Ammon's horn (tissue), 1 donor: ENCODE measurements around the gene PRKACG.
"Not testable (repeated sequence)": the region's sequence is repeated elsewhere in the genome, so short reads cannot be mapped to it uniquely, and the experiment has no call there.

ENCODE experiments used
- DNase-seq: peaks from one replicate; pipeline ENCODE4 v3.0.0-alpha.2; 2016; ENCODE audit warnings: low spot score

Gene PRKACG

DNA sequence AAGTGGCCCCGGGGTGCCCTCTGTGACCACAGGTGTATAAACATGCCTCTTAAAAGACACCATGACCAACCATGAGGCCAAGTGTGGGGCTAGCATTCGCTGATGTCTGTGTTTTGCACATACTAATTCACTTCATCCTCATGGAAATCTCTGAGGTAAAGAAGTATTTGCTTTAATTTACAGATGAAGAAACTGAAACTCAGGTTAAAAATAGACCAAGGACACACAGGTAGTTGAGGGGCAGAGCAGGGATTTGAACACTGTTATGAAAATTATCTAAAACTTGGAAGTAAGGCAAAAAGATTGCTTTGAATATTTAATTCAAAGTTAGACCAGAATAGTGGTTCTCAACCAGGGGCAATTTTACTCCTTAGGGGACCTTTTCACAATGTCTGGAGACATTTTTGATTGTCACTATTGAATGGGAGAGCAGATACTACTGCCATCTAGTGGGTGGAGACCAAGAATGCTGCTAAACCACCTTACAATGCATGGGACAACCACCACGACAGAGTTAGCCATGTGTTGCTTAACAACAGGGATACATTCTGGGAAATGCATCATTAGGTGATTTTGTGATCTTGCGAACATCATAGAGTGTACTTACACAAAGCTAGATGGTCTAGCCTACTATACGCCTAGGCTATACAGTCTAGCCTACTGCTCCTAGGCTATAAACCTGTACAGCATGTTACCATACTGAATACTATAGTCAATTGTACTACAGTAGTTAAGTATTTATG lies 13.6 kb upstream of the PRKACG start:
- peak; percentile 81 for DNase-seq

DNA sequence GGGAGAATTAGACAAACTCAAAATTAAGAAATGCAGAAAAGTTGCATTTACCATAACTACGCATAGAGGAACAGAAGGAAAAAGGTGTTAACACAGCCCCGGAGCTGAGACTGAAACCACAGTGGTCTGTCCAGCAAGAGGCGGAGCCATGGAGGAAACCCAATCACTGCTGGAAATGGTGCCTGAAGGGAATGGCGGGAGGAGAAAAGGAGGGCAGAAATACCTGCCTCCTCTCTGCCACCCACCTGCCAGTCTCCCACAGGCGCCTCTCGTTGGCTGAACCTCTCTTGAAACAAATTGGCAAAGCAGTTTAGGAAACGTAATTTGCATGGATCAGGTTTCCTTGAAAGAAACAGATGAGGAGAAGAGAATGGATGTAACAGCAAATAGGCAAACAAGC lies 9.7 kb upstream of the PRKACG start:
- DNase-seq = no peak

DNA sequence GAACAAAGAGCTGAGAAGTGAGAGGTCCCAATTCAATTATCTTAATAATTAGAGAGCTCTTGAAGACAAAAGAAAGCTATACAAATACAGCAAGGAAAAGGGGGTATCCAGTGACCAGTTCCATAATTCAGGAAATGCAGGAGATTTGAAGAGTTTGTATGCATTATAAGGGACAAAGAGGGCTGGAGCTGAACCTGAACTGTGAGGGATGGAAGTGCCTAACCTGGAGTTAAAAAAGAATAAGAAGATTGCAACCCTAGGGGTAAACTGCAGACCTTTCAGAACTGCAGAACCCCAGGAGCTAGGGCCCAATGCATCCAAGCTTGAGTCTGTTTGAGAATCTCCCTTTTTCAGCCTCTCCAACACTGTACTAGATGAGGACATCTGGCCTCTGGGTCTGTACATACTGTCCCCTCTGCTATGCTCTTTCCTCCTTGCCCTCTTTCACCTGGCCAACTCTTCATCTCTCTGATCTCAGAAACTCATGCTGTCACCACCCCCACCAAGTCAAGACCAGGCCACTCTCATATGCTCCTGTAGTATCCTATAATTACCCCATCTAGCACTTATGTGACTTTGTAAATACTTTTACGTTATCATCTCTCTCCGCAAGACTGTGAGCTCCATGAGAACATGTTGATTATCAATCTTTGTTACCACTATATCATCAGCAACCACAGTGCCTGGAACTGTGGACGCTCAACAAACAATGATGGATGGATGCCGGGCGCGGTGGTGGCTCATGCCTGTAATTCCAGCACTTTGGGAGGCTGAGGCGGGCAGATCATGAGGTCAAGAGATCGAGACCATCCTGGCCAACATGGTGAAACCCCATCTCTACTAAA lies 6.6 kb upstream of the PRKACG start:
- DNase-seq = no peak

DNA sequence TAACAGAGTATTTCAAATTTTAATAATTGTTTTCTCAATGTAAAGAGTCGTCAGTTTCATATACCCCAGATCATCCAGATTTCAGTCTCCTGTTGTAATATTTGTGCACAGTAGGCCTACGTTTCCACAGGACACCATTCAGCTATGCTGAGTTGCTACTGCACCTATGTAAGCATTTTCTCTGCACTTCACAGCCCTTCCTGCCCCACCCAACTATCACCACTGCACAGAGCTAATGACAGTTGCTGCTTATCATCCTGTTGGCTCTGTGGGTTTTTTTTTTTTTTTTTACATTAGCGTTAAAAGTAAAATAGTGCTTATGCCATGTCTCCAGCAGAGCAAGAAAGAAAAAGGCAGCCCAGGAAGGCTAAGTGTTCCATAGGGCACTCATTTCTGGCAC lies 5.9 kb upstream of the PRKACG start:
- DNase-seq = no peak

DNA sequence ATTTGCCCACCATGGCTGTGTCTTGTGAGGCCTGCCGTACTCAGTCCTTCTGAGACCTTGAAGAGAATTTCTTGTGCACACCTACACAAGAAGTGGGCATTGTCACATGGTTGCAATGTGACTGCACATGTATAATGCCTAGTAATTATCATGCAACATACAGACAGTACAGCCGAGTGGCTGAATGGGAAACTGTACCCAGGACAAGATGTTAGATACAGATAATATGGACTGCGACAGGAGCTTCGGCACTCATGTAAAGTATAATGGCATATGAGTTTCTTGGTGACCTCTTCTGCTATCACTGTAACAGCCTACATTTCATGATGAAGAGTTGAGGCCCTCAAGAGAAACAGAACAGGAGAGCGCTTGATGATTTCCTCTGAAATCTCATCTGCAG lies 4.8 kb upstream of the PRKACG start:
- DNase-seq = no peak

DNA sequence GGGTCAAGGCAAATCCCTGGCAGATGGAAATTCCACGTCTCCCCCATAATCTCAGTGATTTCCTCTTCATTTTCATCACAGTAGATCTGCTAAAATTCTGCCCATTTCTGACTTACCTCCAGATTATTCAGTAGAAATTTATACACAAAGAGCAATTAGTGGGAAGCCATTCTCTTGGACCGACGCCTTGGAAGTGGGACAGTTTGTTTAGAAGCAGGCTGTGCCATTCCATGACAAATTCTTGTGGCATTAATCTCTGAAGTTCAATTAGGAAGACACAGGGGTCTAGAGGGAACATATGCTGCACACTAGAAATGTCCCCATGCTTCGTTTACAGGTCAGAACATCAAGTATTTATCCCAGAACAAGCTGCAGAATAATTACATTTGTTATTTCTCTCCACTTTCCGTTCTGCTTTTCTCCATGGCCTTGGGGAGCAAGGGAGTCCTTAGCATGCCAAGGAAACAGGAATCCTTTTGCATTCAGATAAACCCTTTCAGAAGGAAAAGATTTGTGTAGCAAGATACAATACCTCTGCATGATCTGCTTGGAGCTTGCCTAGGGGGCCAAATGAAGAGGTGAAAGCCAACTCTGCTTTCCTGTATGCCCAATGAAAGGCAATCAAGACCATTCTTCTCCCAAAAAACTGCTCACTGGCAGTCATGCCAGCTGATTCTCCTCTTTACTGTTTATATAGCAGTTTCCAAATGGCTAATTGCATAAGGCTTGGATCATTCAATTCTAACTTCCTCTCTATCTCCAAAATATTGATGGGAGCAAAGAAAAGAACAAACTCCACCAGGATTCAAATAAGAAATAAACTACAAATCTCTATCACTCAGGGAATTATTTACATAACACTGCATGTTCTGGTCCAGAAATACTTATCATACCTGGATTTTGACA lies 2.5 kb upstream of the PRKACG start:
- no peak for DNase-seq

DNA sequence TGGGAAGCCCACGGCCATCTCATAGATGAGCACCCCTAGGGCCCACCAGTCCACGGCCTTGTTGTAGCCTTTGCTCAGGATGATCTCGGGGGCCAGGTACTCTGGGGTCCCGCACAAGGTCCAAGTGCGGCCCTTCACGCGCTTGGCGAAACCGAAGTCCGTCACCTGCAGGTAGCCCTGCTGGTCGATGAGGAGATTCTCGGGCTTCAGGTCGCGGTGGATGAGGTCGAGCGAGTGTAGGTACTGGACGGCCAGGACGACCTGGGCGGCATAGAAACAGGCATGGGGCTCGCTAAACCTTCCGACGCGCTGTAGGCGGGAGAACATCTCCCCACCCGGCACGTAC lies 558 bp downstream of the PRKACG start:
- DNase-seq = no peak

DNA sequence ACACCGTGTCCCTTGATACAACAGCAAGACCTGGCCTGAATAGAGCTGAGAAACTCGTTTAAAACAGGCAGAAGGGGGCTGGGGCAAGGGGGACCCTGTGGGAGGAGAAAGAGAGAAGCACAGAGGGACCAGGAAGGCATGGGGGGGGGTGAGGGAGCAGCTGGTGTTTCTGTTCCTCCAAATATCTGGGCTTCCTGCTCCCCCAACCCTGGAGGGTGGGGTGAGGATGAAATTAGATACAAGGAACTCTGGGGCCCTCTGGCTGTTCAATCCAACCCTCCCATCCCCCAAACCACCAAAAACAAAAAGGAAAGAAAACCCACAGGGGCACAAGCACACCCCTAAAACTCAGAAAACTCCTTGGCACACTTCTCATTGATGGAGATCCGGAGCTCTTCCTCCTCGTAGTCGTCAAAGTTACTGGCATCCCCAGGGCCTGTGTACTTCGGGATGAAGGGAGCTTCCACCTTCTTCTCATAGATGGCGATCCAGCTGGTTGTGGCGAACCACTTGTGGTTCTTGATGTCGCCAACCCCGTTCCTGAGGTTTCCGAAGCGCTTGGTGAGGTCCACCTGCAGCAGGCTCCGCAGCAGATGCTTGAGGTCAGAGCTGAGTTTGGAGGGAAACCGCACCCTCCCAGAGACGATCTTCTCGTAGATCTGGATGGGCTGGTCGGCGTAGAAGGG lies 1.1 kb downstream of the PRKACG start:
- DNase-seq = no peak

DNA sequence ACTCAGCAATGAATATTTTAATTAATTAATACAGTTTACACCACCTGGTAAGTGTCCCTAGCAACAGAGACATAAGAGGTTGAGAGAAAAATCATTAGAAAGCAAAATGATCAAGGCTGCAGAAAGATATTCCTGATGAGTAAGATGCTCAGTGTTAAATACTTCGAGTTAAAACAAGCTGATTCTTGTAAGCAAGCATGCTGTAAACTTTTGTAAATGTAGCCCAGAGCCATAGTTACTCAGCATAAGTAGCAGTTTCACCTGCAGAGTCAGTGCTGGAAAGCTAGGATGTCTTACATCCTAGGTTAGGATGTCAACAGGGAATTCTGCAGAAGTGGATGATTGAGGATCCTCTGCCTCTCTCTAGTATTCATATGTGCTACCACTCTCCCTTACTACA lies 4.2 kb downstream of the PRKACG start:
- DNase-seq = no peak

DNA sequence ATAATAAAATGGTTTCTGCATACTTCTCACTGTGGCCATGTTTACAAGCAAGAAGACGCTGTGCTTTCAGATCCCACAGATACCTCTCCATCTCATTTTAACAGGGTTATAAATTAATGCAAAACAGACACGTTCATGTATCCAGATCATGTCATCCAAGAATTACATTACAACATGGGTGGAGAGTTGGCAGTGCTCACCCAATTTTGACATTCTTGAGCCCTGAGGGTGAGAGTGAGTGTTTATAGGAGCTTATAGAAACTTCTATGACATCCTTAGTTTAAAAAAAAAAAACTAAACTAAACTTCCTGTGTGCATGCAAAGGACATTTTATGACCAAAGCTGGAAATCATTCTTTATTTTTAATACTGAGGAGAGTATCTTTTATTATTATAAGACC lies 9.1 kb downstream of the PRKACG start:
- no peak for DNase-seq

DNA sequence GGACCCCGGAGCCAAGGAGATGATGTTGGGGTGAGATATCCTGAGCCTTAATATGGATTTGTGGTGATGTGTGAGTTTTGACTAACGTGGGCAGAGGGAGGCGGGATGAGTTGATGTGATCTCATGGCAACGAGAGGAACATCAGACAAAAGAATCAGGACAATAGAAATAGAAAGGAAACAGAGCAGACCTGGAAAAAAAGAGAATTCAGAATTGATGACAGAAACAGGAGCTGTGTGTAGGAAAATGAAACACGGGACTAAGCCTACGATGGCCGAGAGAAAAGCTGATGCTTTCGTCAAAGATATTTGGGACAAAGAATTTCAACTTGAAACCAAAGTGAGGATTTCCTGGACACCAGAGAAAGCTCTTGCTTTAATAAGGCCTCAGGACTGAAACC lies 10.9 kb downstream of the PRKACG start:
- no peak for DNase-seq

DNA sequence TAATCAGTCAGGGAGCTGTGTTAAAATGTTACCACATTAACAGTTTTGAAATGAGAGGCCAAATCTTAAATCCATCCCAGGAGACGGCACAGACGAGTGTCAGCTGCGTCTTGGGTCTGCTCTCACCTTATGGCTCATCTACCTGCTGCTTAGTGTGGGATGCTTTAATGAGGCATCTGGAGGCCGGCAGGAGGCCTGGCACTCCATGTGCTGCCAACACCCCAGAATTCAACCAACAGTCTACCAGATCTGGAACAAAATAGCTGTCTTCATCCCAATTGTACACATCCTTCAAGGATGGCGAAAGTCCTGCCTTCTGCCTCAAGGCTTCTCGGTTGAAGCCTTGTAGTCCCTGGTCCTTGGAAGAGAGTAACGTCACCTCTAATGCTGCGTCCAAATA lies 12.0 kb downstream of the PRKACG start:
- DNase-seq = no peak

DNA sequence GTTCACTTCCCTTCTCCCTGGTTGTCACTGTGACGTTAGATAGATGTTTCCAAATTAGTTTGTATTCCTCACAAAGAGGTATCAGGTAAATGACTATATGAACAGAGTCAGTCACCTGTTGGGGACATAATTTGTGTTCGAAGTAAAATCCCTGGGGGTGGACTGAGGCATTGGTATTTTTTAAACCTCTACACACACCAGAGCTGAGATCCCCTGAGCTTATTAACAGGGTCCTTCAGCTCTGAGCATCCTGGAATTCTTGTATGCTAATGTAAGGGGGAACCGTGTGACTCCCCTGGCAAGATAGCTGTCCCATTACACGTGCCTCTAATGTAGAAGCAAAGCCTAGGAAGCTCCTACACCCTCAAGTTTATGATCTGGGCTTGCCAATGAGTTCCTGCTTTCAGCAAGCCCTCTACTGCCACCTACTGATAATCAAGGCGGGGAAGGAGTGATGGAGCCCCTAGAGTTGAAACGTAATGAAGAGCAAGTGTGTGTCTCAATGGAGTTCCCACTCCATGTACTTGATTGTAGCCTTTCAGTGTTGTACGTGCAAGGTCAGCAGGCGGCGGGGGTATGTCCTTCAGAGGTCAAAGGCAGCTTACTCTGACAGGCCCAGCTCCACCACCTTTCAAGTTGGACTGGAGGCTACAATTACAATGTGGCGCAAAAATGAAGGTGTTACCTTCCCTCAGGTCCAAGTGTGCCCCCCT lies 14.4 kb downstream of the PRKACG start:
- peak; percentile 89 for DNase-seq

DNA sequence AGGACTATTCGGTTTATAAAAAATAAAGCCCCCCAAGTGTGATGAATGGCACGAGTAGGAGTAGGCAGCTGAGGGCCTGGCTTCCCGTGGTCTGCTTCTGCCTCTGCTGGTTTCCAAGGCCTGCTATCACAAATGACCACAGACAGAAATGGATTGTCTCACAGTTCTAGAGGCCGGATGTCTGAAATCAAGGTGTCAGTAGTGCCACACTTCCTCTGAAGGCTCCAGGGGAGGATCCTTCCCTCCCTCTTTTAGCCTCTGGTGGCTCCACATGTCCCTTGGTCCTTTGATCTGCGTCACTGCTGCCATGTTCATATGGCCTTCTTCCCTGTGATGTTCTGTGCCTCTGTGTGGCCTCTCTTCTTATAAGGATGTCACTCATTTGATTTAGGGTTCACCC lies 15.1 kb downstream of the PRKACG start:
- DNase-seq = no peak

DNA sequence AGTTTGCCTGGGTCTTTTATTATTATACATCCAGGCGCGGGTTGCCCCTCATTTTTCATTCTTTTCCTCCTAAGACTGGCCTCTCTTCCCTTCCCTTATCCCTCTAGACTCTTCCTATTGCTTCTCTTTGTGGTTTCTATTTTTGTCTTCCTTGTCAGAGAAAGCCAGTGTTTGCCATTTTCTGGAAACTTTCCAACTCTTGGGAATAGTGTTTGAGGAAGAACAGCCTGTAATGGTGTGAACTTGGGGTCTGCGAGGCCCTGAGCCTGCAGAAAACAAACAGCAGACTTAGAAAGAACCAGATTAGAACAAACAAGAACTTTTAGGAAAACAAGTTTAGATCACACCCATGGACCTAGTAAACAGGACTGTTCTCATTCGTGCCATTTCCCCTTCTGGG lies 15.5 kb downstream of the PRKACG start:
- no peak for DNase-seq

DNA sequence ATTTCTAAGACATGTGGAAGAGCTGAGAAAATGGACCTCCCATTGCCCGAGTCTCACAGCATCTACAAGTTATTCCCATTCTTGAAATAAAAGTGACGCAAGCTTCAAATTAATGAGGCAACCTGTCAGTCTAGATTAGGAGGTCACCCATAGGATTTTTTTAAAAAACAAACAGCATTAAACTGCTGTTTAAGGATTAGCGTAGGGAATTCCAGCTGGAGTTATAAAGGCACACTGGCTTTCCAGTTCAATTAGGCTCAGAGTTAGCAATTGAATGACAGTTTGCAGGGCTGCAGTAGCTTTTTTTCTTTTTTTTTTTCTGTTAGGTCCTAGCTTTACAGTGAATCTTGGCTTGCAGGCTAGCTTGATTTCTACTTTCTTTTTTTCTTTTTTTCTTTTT lies 16.2 kb downstream of the PRKACG start:
- no peak for DNase-seq

DNA sequence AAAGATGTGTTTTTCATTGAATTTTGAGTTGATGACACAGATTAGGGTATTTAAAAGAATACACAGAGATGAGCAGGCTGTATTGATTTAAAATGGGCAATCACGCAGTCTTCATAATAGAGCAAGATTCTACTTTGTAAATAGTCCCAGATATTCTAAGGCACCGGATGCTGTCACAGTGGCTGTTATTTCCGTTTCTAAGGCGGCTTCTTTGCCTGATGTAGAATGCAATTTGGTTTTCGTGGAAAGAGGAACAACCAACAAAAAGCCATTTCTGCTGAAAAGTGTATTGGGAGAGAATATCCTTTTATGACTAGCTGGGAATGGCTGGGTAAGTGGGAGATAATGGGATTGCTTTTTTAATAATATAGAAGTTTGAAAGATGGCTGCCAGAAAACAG lies 17.5 kb downstream of the PRKACG start:
- DNase-seq = peak; percentile 43

DNA sequence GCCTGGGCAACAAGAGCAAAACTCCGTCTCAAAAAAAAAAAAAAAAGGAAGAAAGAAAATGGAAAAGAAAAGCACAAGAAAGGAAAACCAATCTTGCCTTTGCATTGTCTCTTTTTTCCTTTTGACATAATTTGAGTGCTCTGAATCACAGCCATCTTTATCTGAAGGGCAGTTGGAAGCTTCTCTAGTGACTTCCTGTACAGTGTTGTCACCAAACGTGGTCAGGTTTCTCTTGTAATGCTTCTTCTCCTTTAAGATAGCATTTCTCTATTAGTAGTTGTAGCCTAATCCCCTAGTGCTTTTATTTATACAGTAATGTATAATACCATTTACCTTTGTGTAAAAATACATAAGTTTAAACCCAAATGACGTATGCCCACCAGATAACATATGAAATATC lies 18.1 kb downstream of the PRKACG start:
- DNase-seq = no peak

DNA sequence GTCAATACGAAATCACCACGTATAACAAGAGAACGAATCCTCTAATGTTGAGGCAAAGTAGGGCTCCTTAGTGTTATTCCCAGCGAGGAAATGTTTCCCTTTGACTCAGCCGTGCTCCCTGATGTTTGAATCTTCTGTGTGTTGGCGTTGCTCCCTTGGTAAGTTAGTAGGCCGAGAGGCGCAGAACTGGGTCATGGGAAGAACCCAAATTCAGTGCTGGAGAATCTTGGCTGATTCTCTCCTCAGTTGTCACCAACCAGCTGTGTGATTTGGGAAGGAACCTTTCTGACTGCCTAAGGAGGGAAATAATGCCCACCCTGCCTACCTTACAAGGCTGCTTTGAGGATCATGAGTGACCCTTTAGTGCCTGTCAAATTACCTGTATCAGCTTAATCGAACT lies 22.5 kb downstream of the PRKACG start:
- no peak for DNase-seq

DNA sequence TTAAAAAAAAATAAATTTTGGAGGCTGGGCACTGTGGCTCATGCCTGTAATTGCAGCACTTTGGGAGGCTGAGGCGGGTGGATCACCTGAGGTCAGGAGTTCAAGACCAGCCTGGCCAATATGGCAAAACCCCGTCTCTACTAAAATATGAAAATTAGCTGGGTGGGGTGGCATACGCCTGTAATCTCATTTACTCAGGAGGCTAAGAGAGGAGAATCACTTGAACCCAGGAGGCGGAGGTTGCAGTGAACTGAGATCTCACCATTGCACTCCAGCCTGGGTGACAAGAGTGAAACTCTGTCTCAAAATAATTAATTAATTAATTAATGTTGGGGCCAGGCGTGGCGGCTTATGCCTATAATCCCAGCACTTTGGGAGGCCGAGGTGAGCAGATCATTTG lies 27.0 kb downstream of the PRKACG start:
- not testable (repeated sequence) for DNase-seq
